Measurements from ENCODE around the gene CCT3. TPM values are rescaled to one million over a fixed set of nuclear protein-coding genes. Genes with fewer than 3 reads are reported as not detected.

Gene CCT3
- total RNA-seq, 1 experiment from 2014 or later = 340 TPM

DNA sequence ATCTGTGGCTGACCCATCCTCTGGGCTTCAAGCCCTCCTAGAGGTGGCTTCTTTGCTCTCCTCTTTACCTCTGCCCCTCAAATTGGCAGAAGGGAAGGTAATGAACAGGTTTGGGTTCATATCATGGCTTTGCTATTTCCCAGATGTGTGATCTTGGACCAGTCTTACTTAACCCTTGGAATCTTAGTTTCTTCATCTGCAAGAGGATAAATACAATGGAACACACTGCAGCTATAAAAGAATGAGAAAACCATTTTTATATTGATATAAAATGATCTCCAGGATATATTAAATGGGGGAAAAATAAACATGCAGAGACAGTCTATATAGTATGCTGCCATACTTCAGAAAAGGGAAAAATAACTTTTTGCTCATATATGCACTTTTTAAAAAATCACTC lies 48.2 kb downstream of the CCT3 start:
- H3K36me3 Mint-ChIP-seq (ENCODE audit: insufficient read depth, unreplicated experiment) = peaks cover 26% of the 10 kb centered on the region
- Histone ChIP-seq H3K4me1 (peaks cover 22% of the 10 kb centered on the region), H3K9me3 (no peaks in the 10 kb centered on the region), H3K27me3 (replicated peaks; ENCODE audit: control insufficient read depth, insufficient read depth, low read length) (no peaks in the 10 kb centered on the region), H3K4me3 (ENCODE audit: low read depth, low read length) (no peak overlapping the region), H3K36me3 (ENCODE audit: control insufficient read depth, insufficient read depth, low read length) (peaks cover 3% of the 10 kb centered on the region; the same call in 1 of the 2 replicates)
- BruUV-seq (replicated peaks) = no TSS peak
- CTCF ChIA-PET = no interaction called here
- POLR2A ChIA-PET = no interaction called here
- no peak overlapping the region for H3K27ac Mint-ChIP-seq (ENCODE audit: unreplicated experiment)
- no peak for TF ChIP-seq CTCF (IDR thresholded peaks at IDR 0.05; ENCODE audit: insufficient read depth in 1 of 2, low read depth in 1 of 2, low read length in 1 of 2, severe bottlenecking in 1 of 2, unreplicated experiment in 1 of 2)
- H3K4me1 Mint-ChIP-seq (ENCODE audit: low read depth, unreplicated experiment) = peaks cover 17% of the 10 kb centered on the region
- no peaks in the 10 kb centered on the region for H3K27me3 Mint-ChIP-seq (ENCODE audit: insufficient read depth, unreplicated experiment)
- no peak overlapping the region for H3K4me3 Mint-ChIP-seq (ENCODE audit: unreplicated experiment)
- H3K9me3 Mint-ChIP-seq (ENCODE audit: unreplicated experiment) = no peaks in the 10 kb centered on the region
- intact Hi-C loops (cut with micrococcal nuclease; ENCODE audit: unreplicated experiment) = no loop called here
- no peak for DNase-seq

DNA sequence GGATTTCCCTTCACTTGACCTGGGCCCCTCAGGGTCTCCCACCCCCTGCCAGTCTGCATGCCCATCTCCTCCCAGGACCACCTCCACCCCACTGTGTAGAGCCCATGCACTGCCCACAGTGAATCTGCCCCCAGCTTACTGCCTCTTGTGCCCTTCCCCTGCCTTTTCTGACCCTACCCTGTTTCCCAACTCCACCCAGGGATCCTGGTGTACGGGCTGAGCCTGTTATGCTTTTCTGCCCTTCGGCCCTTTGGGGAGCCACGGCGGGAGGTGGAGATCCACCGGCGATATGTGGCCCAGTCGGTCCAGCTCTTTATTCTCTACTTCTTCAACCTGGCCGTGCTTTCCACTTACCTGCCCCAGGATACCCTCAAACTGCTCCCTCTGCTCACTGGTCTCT lies 52.0 kb downstream of the CCT3 start:
- POLR2A ChIA-PET = no interaction called here
- no peak overlapping the region for H3K4me3 Mint-ChIP-seq (ENCODE audit: unreplicated experiment)

DNA sequence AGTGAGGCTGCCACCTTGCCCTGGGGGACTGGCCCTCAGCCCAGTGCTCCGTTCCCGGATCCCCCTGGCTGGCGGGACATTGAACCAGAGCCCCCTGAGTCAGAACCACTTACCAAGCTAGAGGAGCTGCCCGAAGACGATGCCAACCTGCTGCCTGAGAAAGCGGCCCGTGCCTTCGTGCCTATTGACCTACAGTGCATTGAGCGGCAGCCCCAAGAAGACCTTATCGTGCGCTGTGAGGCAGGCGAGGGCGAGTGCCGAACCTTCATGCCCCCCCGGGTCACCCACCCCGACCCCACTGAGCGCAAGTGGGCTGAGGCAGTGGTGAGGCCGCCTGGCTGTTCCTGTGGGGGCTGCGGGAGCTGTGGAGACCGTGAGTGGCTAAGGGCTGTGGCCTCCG lies 52.7 kb downstream of the CCT3 start:
- no peak for TF ChIP-seq CTCF (IDR thresholded peaks at IDR 0.05; ENCODE audit: insufficient read depth in 1 of 2, low read depth in 1 of 2, low read length in 1 of 2, severe bottlenecking in 1 of 2, unreplicated experiment in 1 of 2)
- H3K36me3 Mint-ChIP-seq (ENCODE audit: insufficient read depth, unreplicated experiment) = peaks cover 25% of the 10 kb centered on the region
- Histone ChIP-seq H3K36me3 (ENCODE audit: control insufficient read depth, insufficient read depth, low read length) (peaks cover 3% of the 10 kb centered on the region; the same call in 1 of the 2 replicates), H3K4me1 (peaks cover 24% of the 10 kb centered on the region), H3K4me3 (ENCODE audit: low read depth, low read length) (no peak overlapping the region), H3K9me3 (no peaks in the 10 kb centered on the region), H3K27me3 (replicated peaks; ENCODE audit: control insufficient read depth, insufficient read depth, low read length) (no peaks in the 10 kb centered on the region)
- H3K4me3 Mint-ChIP-seq (ENCODE audit: unreplicated experiment) = no peak overlapping the region
- H3K27ac Mint-ChIP-seq (ENCODE audit: unreplicated experiment) = peak overlapping the region; percentile 61
- no peaks in the 10 kb centered on the region for H3K9me3 Mint-ChIP-seq (ENCODE audit: unreplicated experiment)
- intact Hi-C loops (cut with micrococcal nuclease; ENCODE audit: unreplicated experiment) = no loop called here
- H3K27me3 Mint-ChIP-seq (ENCODE audit: insufficient read depth, unreplicated experiment) = no peaks in the 10 kb centered on the region
- no TSS peak for BruUV-seq (replicated peaks)
- no peak for DNase-seq
- CTCF ChIA-PET = no interaction called here
- POLR2A ChIA-PET = no interaction called here
- H3K4me1 Mint-ChIP-seq (ENCODE audit: low read depth, unreplicated experiment) = peaks cover 12% of the 10 kb centered on the region

More for the DNA sequence above, 52.0 kb downstream of the CCT3 start:
- intact Hi-C loops (cut with micrococcal nuclease; ENCODE audit: unreplicated experiment) = no loop called here
- CTCF ChIA-PET = no interaction called here
- DNase-seq = no peak
- Mint-ChIP-seq H3K27me3 (ENCODE audit: insufficient read depth, unreplicated experiment) (no peaks in the 10 kb centered on the region), H3K27ac (ENCODE audit: unreplicated experiment) (no peak overlapping the region), H3K4me1 (ENCODE audit: low read depth, unreplicated experiment) (peaks cover 12% of the 10 kb centered on the region), H3K36me3 (ENCODE audit: insufficient read depth, unreplicated experiment) (peaks cover 27% of the 10 kb centered on the region), H3K9me3 (ENCODE audit: unreplicated experiment) (no peaks in the 10 kb centered on the region)
- Histone ChIP-seq H3K4me3 (ENCODE audit: low read depth, low read length) (no peak overlapping the region), H3K36me3 (ENCODE audit: control insufficient read depth, insufficient read depth, low read length) (peaks cover 3% of the 10 kb centered on the region; the same call in 1 of the 2 replicates), H3K4me1 (peaks cover 20% of the 10 kb centered on the region), H3K27me3 (replicated peaks; ENCODE audit: control insufficient read depth, insufficient read depth, low read length) (no peaks in the 10 kb centered on the region), H3K9me3 (no peaks in the 10 kb centered on the region)
- TF ChIP-seq CTCF (IDR thresholded peaks at IDR 0.05; ENCODE audit: insufficient read depth in 1 of 2, low read depth in 1 of 2, low read length in 1 of 2, severe bottlenecking in 1 of 2, unreplicated experiment in 1 of 2) = no peak
- BruUV-seq (replicated peaks) = no TSS peak

Measured in Caco-2 (cell line).